Stimulated activated CD4-positive, alpha-beta T cell treated with anti-CD3 and anti-CD28 coated beads, Interleukin-4, amount 100 ng/mL, for 1 hour (primary cell): ENCODE data around the gene ACO2.
A peak's percentile ranks its signal among the peaks of the same experiment; 100 is the strongest.
"Not testable (repeated sequence)": the region's sequence is repeated elsewhere in the genome, so short reads cannot be mapped to it uniquely, and the experiment has no call there.

ENCODE experiments used
- DNase-seq: peaks from one replicate; pipeline ENCODE4 v3.0.0-alpha.2; 2020

The ACO2 gene

GRCh38 chr22:41468381-41469217 lies at the start of gene ACO2, which contains the start of gene PHF5A:
Gene ACO2, plus strand, starts transcription at chr22:41469117. Its CDS starts 30 bp downstream, at chr22:41469147.
Gene PHF5A, minus strand, starts transcription at chr22:41468692. Its CDS starts 39 bp downstream, at chr22:41468653.
- DNase-seq: peak; percentile 97

GRCh38 chr22:41425660-41426365 lies 43.1 kb upstream of the ACO2 start:
- DNase-seq: peak; percentile 27

DNA sequence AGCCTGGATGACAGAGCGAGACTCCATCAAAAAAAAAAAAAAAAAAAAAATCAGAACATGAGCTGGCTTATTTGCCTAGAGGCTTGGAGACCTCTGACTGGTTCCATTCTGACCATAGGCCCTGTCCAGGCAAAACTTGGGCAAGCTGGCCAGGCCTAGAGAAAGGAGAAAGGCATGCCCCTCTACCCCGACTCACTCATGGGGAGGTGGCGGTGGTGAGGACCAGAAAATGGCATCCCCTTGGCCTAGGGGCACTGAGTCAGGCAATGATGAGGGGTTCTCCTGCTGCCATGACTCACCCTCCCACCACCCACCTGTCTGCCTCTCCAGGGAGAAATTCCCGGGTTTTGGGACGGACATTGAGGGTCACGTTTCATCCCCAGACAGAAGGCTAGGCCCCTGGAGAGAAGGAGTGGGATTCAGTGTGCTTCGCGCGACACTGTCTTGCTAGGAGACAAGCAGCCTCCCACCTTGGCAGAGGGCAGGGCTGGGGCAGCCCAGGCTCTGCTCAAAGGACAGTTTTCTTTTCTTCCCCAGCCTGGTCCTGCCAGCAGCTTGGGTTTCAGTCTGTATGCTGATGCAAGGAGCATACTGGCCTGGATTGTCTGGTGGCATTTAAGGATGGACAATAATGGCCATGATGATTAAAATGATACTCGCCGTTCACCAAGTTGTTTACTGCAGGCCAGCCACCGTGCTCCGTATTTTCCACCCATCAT lies 39.5 kb upstream of the ACO2 start:
- DNase-seq: no peak

- DNase-seq: no peak
Observed at GRCh38 chr22:41429951-41430332, 39.0 kb upstream of the ACO2 start.

GRCh38 chr22:41431656-41432055 lies 37.3 kb upstream of the ACO2 start:
- DNase-seq: no peak

GRCh38 chr22:41433480-41433879 lies 35.4 kb upstream of the ACO2 start:
- DNase-seq: not testable (repeated sequence)

GRCh38 chr22:41434361-41435003 lies 34.4 kb upstream of the ACO2 start:
- DNase-seq: not testable (repeated sequence)

DNA sequence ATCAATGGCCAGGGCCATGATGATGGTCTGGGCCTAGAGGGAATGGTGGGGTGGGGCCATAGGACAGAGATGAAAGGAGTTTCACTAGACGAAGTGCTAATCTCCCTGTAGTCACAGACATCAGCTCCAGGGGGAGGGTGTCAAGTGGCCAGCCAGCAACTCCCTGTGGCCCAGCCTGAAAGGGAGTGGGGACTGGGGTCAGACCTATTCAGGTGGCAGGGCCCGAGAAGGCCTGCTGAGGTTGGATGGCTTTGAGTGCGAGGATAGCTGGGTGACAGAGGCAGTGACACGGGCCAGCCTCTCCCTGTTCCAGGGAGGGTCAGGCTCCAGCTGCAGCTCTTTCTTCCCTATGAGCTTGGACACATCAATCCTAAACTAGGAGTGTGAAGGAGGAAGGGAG lies 33.4 kb upstream of the ACO2 start:
- no peak for DNase-seq

DNA sequence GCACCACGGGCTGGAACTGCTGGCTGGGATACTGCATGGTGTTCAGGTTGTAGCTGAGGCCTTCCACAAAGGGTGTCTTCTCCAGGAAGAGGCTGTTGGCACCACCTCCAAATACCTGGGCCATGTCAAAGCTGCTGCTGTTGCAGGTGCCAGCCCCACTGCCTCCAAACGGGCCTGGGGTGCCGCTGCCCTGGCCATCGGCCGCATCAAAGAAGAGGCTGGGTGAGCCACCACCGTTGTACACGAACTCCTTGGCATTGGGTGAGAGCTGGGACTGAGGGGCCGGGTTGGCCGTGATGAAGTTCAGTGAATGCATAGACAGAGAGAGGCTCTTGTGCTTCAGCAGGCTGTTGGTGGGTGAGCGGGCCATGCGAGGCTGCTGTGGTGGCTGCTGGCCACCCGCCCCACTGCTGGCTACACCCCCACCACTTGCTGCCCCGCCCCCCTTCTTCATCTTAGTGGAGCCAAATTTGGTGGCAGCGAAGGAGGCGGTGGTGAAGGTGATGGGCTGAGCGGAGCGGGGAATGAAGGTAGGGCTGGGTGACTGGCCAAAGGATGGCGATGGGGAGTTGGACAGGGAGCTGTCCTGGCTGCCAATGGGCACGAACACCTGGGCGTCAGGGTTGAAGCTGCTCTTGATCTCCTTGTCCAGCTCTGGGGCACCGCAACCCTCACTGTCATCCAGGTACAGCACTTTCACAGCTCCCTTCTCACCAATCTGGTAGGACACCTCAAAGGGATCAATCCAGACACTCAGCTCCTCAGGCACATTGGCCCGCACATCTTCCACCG lies 32.4 kb upstream of the ACO2 start:
- no peak for DNase-seq

DNA sequence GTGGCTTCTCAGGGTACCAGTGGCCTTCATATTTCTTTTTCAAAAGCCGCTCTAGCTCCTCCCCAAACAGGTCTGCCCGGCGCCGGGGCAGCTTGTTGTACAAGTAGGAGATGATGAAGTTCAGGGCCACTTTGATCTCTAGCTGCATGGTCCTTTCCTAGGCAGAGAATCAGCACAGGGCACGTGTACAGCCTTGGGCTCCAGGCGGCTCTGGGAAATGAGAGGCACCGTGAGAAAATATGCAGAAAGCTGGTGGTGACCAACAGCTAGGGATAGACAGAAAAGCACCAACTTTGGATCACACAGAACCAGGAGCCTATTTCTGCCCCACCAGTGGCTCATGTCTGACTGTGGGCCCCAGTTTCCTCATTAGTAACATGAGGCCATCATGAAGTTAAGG lies 31.7 kb upstream of the ACO2 start:
- no peak for DNase-seq

DNA sequence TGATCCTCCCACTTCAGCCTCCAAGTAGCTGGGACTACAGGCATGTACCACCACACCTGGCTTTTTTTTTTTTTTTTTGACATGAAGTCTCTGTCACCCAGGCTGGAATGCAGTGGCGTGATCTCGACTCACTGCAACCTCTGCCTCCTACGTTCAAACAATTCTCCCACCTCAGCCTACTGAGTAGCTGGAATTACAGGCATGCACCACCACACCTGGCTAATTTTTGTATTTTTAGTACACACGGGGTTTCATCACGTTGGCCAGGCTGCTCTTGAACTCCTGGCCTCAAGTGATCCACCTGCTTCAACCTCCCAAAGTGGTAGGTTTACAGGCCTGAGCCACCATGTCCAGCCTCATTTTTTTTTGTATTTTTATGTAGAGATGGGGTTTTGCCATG lies 28.4 kb upstream of the ACO2 start:
- not testable (repeated sequence) for DNase-seq

DNA sequence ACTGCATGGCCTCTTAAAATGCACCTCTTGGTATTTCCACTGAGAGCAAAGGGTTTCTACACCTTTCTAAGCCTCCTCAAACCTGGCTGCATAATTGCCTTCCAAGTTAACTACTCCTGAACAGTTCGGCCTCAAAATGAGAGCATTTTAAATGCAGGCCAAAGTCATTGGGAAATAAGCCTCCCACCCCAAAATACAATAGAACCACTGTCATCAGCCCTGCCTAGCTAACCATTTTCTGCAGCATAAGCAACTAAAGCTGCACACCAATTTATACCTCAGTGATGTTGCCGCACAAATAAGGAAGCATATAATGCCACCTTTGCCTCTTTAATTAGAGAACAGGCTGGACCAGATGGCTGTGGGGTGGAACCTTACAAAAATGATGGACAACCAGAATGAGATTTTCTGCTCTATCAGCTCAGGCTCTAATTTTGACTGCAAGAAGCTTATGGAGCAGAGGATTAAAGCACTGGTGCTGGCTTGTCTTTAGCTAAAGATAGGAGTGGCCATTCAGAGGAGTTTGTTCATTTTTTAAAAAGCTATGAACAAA lies 26.6 kb upstream of the ACO2 start:
- no peak for DNase-seq

GRCh38 chr22:41444360-41445128 lies 24.4 kb upstream of the ACO2 start:
- DNase-seq: peak; percentile 80

- DNase-seq: peak; percentile 25
Observed at GRCh38 chr22:41445129-41446056, 23.5 kb upstream of the ACO2 start.

- DNase-seq: no peak
Observed at GRCh38 chr22:41446057-41446501, 22.8 kb upstream of the ACO2 start.

DNA sequence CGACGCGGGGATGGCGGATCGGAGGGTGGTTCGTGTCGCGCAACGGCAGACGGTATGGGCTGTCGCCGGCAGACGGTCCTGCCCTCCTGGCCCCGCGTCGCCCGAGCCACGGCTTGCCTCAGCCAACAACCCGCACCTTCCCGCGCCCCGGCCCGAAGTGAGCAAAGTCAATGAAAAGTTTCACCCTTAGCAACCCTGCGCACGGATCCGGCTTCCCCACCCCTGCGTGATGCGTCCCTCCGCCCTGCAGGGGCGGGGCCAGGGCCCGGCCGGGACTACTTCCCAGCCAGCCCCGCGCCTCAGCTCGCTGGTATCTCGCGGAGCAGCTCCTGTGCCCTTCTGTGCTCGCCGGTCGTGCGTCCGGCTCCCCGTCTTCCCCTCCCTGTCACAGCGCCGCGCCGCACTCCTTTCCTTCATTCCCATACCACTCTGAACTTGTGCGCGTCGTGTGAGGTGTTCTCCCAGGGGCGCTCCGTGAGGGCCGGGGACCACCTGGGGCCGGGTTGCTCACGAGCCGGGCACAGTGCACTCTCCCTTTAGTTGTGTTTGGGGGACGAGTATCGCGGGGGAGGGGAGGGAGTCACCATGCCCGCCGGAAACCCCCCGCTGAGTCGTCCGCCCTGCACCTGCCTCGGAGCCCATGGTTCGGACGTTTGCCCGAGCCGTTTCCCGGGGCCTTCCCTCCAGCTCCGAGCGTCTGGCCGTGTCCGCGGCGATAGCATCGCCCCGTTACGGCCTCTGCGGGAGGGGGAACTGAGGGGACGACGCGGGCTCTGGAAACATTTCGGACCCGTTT lies 22.1 kb upstream of the ACO2 start, which contains the start of gene TOB2:
TOB2 (minus strand) TSS at position 163 of the 796 bp plus-strand sequence. CDS start 9,456 bp downstream, outside the sequence.
- DNase-seq: peak; percentile 94

GRCh38 chr22:41447435-41448188 lies 21.3 kb upstream of the ACO2 start:
- peak; percentile 63 for DNase-seq
